Natural killer cell (primary cell): ENCODE results near the gene PRKAB2. TPM values are rescaled to one million over a fixed set of nuclear protein-coding genes. Genes with fewer than 3 reads are reported as not detected.

Experiments used
- ATAC-seq, 3 donors: fragments of 150-1000 bp in 2 of 3; fragments of 200-7000 bp in 1 of 3; cut with Tn5 transposase; 1 replicate in 1 of 3; 2 replicates in 2 of 3; pipeline ENCODE4 v1.10.0; 2021; ENCODE audit warnings: mild to moderate bottlenecking in 2 of 3, moderate library complexity in 2 of 3
- DNase-seq, 2 donors: peaks; one replicate each; pipeline versions ENCODE4 v3.0.0 to v3.0.0-alpha.2; 2013 to 2021; ENCODE audit warnings: mixed read lengths in 1 of 2
- H3K27ac ChIP-seq: one replicate; pipeline ENCODE4 v1.5.1; 2013; ENCODE audit warnings: mild to moderate bottlenecking, low read length
- H3K27me3 ChIP-seq: one replicate; pipeline ENCODE4 v1.6.1; 2013; ENCODE audit warnings: low read length; ENCODE audit not compliant: control insufficient read depth, insufficient read depth
- H3K36me3 ChIP-seq: one replicate; pipeline ENCODE4 v1.6.1; 2013; ENCODE audit warnings: low read length; ENCODE audit not compliant: control insufficient read depth, insufficient read depth
- H3K4me1 ChIP-seq: one replicate; pipeline ENCODE4 v1.6.1; 2013; ENCODE audit warnings: low read length; ENCODE audit not compliant: control insufficient read depth, insufficient read depth
- H3K4me3 ChIP-seq: one replicate; pipeline ENCODE4 v1.5.1; 2013; ENCODE audit warnings: low read length
- H3K9me3 ChIP-seq: one replicate; pipeline ENCODE4 v1.6.1; 2013; ENCODE audit warnings: low read length; ENCODE audit not compliant: control insufficient read depth, insufficient read depth
- H3K27ac Mint-ChIP-seq, 2 donors: one replicate each; pipeline ENCODE4 v1.8.0; 2022; ENCODE audit warnings: mild to moderate bottlenecking in 2 of 2, mixed read lengths in 2 of 2, moderate library complexity in 1 of 2
- H3K27me3 Mint-ChIP-seq, 2 donors: one replicate each; pipeline ENCODE4 v1.8.0; 2022; ENCODE audit warnings: low read depth in 2 of 2, mixed read lengths in 2 of 2
- H3K36me3 Mint-ChIP-seq: one replicate; pipeline ENCODE4 v1.8.0; 2022; ENCODE audit warnings: mixed read lengths
- H3K4me1 Mint-ChIP-seq, 2 donors: one replicate each; pipeline ENCODE4 v1.8.0; 2022; ENCODE audit warnings: mixed read lengths in 2 of 2
- H3K4me3 Mint-ChIP-seq: one replicate; pipeline ENCODE4 v1.8.0; 2022; ENCODE audit warnings: mild to moderate bottlenecking, moderate library complexity, mixed read lengths
- H3K9me3 Mint-ChIP-seq, 2 donors: one replicate each; pipeline ENCODE4 v1.8.0; 2022; ENCODE audit warnings: mixed read lengths in 2 of 2
- CTCF ChIP-seq: fragments of 200-600 bp; IDR thresholded peaks from one replicate; pipeline ENCODE4 v1.8.0; 2022; ENCODE audit warnings: antibody characterized with exemption
- WGBS: methylation state at CpG from one replicate; pipeline ENCODE4 v1.1.7; 2013; ENCODE audit warnings: missing lambda C conversion rate; ENCODE audit not compliant: insufficient coverage; 5-methylcytosine and 5-hydroxymethylcytosine counted together
- intact Hi-C: fragments of 100-400 bp; cut with micrococcal nuclease; formaldehyde crosslinking; loops from one replicate; pipeline ENCODE4 v1.14.2; 2022
- total RNA-seq, 4 donors: library from RNA; stranded (reverse); fragments of 120-200 nt in 1 of 4; gene quantifications; one replicate each; pipeline versions ENCODE4 v1.2.3 to v1.2.4, GENCODE V29; 2013 to 2022

PRKAB2 gene
- total RNA-seq, 3 donors from 2014 or later (not counting 1 experiment from before 2014, with no cell fraction given) = 15.1 to 19.1 (median 16.0) TPM

GRCh38 chr1:147209825-147210821, 37.9 kb upstream of the PRKAB2 start:
- H3K27ac Mint-ChIP-seq = no peak overlapping the region

GRCh38 chr1:147208619-147209018, 36.3 kb upstream of the PRKAB2 start:
- Histone ChIP-seq H3K4me1 (no peaks in the 10 kb centered on the region), H3K9me3 (no peaks in the 10 kb centered on the region), H3K36me3 (no peaks in the 10 kb centered on the region), H3K27ac (no peak overlapping the region), H3K4me3 (no peak overlapping the region), H3K27me3 (no peaks in the 10 kb centered on the region)
- 99% methylated on average over 7 of the region's 7 CpGs for WGBS
- intact Hi-C loops = no loop called here
- DNase-seq = no peak
- peaks cover 0 to 5% of the 10 kb centered on the region in 2 donors for H3K27me3 Mint-ChIP-seq
- H3K36me3 Mint-ChIP-seq = peaks cover 7% of the 10 kb centered on the region
- H3K9me3 Mint-ChIP-seq = no peaks in the 10 kb centered on the region
- peaks cover 8% of the 10 kb centered on the region in 2 donors for H3K4me1 Mint-ChIP-seq
- H3K27ac Mint-ChIP-seq = no peak overlapping the region
- H3K4me3 Mint-ChIP-seq = no peak overlapping the region
- no peak for TF ChIP-seq CTCF
- ATAC-seq = no peak

More at GRCh38 chr1:147209825-147210821, 37.9 kb upstream of the PRKAB2 start:
- no peak overlapping the region for H3K27ac ChIP-seq
- peaks cover 7% of the 10 kb centered on the region for H3K36me3 Mint-ChIP-seq
- H3K4me3 Mint-ChIP-seq = no peak overlapping the region
- no peaks in the 10 kb centered on the region for H3K9me3 Mint-ChIP-seq
- ATAC-seq = no peak
- H3K4me1 ChIP-seq = no peaks in the 10 kb centered on the region
- TF ChIP-seq CTCF = no peak
- DNase-seq = no peak
- H3K27me3 Mint-ChIP-seq = peaks cover 0 to 5% of the 10 kb centered on the region in 2 donors
- 86% methylated on average over 1 of the region's 3 CpGs for WGBS
- H3K9me3 ChIP-seq = no peaks in the 10 kb centered on the region
- no peaks in the 10 kb centered on the region for H3K27me3 ChIP-seq
- H3K4me1 Mint-ChIP-seq = peaks cover 10 to 11% of the 10 kb centered on the region in 2 donors
- no peak overlapping the region for H3K4me3 ChIP-seq
- no peaks in the 10 kb centered on the region for H3K36me3 ChIP-seq
- intact Hi-C loops = no loop called here

GRCh38 chr1:147207192-147207591, 34.9 kb upstream of the PRKAB2 start:
- Mint-ChIP-seq H3K4me1 (no peaks in the 10 kb centered on the region), H3K9me3 (no peaks in the 10 kb centered on the region), H3K4me3 (no peak overlapping the region), H3K27me3 (no peaks in the 10 kb centered on the region), H3K36me3 (peaks cover 7% of the 10 kb centered on the region), H3K27ac (no peak overlapping the region)
- DNase-seq = no peak
- no peak overlapping the region for H3K27ac ChIP-seq
- intact Hi-C loops = no loop called here
- H3K36me3 ChIP-seq = no peaks in the 10 kb centered on the region
- H3K4me1 ChIP-seq = no peaks in the 10 kb centered on the region
- no peaks in the 10 kb centered on the region for H3K27me3 ChIP-seq
- WGBS = 100% methylated on average over 1 of the region's 1 CpG
- H3K9me3 ChIP-seq = no peaks in the 10 kb centered on the region
- ATAC-seq = no peak
- no peak for TF ChIP-seq CTCF
- no peak overlapping the region for H3K4me3 ChIP-seq
